Central memory CD4-positive, alpha-beta T cell (primary cell): ENCODE data around the gene PLD5.
"Not testable (repeated sequence)": the region's sequence is repeated elsewhere in the genome, so short reads cannot be mapped to it uniquely, and the experiment has no call there.

Experiments
- DNase-seq: peaks from one replicate; pipeline ENCODE4 v3.0.0; 2022

PLD5 gene

DNA sequence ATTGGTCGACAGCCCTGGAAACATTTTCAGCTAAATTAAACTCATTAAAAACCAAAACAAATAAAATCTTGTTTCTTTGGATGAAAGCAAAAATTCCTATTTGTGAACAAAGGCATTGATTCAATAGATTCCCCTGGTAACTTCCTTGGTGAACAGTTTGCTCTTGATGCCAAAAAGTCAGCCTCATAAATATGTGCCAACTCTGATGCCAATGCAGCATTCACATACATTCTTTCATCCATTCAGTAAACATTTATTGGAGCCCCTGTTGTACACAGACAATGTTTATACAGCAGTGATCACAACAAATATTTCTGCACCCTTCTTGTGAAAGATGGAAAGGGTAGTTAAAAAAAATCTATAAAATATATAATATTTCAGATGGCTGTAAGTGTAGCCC is 107.8 kb downstream of the PLD5 start:
- no peak for DNase-seq

DNA sequence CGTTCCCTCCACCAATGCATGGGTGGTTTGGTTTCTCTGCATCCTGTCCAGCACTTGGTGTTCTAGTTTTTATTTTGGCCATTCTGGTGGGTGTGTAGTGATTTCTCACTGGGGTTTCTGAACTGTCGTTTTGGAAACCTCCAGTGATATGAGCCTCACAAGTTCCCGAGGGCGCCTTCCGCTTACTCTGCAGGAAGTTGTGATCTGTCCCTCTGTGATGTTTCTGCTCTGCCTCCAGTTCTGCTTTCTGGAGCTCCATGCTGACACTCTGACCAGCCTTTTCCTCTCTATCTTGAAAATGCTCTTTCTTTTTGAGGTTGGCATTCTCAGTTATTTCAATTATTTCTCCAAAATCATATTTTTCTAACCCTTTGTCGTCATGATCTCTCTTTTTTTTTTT is 111.6 kb downstream of the PLD5 start:
- DNase-seq = no peak

DNA sequence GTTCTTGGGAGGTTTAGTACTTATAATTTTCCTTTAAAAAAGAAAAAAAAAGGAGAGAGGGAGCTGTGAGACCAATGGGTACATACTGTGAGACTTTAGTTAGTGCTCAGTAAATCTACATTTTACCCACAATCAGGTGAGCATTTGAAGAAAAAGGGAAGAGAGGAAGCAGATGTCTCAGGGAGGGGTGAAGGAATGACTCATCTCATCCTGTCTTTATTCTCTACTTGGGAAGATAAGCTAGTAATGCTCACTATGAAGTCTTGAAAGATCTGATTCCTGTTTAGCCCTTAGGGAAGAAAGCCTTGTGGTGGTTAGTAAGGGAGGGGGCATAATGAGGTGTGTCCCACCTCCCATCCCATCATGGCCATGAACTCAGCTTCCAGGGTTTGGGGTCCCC is 112.6 kb downstream of the PLD5 start:
- DNase-seq = no peak

DNA sequence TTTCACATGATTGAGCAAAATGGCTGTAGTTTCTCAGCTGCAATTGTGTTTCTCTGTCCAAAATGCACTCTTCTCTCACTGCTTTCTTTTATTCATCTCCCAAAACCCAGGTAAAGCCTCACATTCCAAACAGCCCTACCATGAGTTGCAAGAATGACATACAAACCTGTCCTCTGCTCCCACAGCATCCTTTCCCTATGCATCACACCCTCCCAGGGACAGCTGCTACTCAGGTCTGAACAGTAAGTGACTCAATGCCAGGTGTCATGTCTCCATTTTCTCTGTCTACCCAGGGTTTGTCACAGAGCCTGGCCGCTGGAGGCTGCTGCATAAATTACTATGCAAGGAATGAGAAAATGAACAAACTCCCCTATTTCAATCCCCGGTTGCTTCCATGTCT is 118.5 kb downstream of the PLD5 start:
- no peak for DNase-seq

DNA sequence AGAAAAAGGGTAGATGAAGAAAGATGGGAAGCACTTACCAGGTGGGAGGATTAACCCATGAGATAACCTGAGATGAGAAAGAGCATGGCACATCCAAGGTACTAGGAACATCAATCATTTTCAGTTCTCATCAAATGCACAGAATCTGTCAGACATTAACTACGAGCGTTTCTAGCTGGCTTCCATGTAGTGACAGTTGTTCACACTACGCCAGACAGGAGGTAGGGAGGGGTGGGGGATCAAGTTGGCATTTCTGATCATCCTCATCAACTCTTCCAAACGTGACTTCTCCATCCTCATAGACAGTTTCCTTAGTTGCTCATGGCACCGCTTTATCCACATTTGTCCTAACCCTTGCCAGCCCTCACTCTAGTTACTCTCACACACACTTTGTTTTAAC is 120.2 kb downstream of the PLD5 start:
- DNase-seq = no peak

DNA sequence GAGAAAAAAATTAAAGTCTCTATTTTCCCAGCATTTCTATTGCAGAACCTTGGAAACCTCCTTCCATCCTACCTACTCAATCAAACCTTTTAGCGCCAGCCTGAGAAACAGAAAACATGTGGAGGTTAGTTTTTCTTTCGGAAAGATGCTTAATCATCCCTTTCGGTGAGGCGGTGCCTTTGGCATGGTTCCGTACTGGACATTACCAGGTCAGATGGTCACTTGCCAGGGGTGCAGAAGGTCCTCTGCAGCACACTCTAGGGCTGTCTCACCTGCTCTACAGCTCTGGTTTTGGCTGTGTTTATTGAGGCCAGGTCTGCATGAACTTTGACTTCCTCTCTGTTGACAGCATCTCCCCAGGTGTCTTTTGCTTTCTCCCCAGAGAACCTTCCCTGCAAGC is 121.5 kb downstream of the PLD5 start:
- no peak for DNase-seq

DNA sequence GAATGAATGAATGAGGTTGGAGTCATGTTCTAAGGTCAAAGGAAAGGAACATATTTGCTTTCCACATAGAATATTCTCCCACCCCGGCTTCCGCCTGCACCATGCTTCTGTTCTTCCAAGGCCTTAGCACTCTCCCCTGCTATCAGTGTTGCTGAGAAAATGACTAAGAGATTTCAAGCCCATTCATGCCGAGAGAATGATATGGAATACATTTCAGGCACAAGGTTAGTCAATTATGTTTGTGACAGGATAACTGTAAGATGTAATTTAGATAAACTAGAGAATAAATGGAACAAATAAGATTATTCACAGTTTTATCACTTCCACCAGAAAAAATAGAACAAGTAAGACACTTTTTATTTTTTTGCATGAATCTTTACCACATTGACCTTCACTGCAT is 122.6 kb downstream of the PLD5 start:
- DNase-seq = no peak

DNA sequence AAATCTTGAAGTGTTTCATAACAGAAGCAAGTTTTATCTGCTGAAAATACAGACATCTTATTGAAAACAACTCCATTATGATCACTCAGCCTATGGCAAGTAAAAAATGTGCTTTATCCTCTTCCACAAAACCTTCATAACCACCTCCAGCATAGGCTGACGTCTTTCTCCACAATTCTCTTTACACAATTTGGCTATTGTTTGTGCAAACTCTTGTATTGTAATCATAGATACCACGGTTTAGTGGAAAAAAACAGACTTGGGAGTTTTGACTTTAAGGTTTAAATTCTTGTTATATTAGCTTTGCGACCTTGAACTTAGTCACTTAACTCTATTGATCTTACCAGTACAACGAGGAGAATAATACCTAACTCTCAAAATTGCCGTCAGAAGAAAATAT is 126.1 kb downstream of the PLD5 start:
- DNase-seq = no peak

DNA sequence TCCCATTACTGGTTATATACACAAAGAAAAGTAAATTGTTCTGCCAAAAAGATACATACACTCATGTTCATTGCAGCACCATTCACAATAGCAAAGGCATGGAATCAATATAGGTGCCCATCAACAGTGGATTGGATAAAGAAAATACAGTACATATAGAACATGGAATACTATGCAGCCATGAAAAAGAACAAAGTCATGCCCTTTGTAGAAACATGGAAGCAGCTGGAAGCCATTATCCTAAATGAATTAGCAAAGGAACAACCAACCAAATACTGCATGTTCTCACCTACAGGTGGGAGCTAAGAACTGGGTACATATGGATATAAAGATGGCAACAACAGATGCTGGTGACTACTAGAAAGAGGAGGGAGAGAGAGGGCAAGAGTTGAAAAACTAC is 132.6 kb downstream of the PLD5 start:
- no peak for DNase-seq

DNA sequence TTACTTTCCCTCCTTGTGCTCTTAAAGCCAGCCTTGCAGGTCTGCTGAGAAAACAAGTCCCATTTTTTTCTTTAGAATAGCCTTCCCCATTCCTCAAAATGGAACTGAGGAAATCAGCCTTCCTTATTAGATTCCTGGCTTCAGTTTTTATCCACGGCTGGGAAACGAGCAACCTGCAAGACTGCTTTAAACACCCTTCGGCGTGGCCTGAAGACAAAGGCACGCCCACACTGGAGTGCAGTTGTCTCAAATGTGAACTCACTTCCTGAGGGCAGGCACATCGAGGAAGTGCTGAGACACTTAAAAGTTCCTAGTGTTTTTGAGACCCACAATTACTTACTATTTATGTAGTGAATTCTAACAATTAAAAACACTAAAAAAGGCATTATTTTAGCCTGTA is 148.4 kb downstream of the PLD5 start:
- DNase-seq = not testable (repeated sequence)

DNA sequence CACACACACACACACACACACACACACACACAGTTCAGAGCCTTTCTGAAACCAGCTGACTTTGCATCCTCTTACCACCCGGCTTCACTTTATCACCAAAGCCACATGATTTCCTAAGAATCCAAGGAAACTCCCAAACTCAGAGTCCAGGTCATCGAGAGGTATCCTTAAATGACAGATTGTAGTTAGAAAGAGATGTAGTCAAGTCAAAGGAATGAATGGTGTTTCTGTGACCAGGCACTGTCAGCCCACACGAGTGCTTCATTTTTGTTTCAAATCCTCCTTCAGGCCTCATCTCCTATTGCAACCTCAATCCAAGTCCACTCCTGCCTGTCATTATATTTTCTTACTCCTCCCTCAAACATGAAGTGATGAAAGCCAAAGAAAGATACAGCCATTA is 174.1 kb downstream of the PLD5 start:
- not testable (repeated sequence) for DNase-seq

DNA sequence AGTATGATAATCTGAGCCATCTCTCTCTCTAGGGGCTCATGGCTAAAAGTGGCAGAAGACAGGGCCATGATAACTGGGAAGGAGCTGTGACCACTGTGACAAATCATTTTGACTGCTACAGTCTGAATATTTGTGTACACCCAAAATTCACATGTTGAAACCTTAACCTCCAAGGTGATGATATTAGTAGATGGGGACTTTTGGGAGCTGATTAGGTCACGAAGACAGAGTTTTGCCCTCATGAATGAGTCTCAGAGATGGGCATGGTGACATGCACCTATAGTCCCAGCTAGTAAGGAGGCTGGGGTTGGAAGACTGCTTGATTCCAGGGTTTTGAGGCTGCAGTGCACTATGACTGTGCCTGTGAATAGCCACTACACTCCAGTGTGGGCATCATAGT is 174.9 kb downstream of the PLD5 start:
- no peak for DNase-seq

DNA sequence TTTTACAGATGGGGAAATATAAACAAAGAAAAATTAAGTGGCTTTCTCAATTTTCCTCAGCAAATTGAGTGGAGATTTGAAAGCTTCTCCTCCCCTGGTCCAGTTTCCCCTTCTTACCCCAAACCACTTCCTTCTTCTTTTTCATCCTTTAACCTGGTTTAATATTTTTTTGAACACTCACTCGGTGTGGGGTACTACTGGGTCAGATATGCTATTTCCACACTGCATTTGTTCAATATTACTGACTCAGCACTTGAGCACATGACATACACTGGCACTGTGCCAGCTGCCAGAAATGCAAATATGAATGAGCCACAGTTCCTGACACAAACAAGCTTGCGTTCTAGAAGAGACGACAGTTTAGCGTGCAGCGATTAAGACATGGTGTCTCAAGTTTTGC is 193.6 kb downstream of the PLD5 start:
- DNase-seq = not testable (repeated sequence)

DNA sequence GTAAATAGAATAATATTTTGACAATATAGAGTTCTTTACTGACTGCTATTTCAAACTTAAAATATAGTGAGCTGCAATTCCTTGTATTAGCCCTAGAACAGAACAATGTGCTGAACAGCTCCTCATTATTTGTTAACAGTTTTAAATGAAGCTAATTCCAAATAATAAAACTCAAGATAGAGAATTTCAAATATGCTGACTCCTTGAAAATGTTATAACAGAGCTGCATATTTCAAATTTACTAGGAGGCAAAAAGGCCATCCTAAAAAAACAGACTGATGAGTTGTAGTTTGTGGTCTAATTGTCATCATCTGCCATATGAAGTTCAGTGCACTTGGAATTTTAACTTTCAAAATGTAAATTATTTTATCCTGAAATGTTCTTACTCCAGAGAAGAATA is 197.1 kb downstream of the PLD5 start:
- not testable (repeated sequence) for DNase-seq

DNA sequence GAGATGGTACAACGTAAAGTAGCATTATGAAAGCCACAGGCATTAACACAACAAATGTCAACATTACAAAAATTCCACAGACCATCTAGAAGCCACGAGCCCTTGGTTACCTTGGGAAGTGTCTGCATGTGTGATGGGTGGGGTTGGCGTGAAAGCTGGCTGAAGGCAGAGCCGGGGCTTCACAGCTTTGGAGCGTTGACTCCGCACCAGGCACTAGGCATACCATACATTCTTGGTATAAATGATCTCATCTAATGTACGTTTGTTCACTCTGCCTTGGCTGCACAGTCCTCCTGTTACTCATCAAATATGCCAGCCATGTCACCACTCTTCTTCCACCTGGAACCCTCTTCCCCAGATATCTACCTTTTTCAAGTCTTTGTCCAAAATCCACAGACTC is 202.5 kb downstream of the PLD5 start:
- DNase-seq = not testable (repeated sequence)

DNA sequence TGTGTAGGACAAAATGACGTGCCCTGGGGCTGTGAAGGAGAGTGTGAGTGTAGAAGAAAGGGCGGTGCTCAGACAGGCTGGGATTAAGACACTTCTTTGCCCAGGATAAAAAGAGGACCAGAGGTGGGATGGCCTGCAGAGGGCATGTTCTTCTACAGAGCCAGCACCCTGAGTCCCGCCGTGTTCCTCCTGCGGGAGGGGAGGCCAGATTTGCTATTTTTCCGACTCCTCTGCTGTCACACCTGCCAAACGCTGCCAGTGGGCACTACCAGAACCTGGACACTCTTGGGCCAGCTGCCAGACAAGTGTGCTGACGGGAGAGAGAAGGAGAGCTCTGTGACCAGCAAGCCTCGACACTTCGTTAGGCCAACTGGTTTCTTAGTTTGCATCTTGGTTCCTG is 206.4 kb downstream of the PLD5 start:
- no peak for DNase-seq

DNA sequence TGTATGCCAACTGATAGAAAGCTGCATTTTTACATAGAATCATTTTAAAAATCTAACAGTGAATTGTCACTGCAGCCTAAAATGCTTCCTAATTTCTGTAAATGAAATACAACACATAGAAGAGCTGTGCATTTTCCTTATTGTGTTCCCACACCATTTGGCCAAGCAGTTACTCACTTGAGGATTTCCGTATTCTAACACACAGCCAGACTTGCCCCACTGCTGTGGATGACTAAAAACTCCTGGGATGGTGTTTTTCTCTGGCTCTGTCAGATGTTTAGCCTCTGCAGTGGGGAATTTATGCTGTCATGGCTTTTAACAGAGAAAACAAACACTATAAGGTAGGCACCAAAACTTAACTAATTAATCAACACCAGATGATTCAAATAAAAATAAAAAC is 209.6 kb downstream of the PLD5 start:
- not testable (repeated sequence) for DNase-seq

DNA sequence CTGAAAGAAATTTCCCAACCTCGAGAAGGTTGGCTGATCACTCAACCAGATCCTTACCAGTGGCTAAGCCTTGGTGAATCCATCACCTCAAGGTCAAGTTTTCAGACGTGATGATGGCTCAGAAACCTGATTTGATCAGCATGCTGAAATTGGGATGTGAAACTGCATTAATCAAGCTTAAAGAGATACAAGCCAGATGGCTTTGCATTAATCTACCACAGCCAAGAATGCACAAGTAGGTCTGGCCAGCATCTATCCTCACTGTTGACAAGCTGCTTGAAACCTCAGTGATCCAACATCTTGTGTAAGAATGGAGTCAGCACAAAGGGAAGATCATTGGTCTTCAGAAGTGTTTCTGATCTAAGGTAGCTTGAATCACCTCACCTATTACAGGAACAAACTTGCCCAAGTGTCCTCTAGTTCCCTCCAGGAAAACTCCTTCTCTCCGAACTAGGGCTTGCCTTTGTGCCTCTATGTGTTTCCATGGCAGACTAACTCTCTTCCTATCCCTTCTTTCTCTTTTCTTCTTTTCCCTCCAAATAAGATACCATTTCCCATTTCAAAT is 210.3 kb downstream of the PLD5 start:
- not testable (repeated sequence) for DNase-seq

DNA sequence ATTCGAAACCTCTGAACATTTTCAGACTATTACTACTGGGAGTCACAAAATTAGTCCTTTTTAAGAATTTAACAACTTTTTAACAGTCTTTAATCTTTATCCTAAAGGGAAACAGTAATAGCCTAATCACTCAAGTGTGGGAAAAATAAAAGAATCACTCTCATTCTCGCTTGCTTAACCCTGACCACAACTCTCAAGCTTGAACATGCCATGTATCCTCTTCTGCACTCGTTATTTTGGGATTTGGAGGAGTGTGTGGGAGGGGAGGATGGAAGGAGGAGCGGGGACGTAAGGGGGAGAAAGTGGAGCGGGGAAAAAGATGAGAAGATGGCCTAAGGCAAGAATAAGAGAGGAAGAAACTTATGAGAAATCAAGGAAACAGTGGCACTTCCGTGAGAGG is 215.8 kb downstream of the PLD5 start:
- DNase-seq = not testable (repeated sequence)

DNA sequence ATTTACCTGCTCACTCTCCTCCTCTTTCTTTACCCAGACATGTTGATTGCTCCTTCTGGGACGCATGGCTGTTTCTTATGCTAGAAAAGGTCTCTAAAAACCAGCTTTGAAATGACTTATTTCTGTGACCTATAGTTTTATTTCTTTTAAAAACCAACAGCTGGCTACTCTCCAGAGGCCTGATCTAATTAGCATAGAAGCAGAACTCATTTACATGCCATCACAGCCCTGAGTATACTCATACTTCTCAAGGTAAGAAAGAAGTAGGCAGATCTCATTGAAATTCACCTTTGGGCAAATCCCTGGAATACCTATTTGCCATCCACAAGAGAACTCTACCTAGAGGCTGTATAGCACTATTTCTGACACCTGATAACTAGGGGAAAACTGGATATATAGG is 230.7 kb downstream of the PLD5 start:
- DNase-seq = not testable (repeated sequence)

DNA sequence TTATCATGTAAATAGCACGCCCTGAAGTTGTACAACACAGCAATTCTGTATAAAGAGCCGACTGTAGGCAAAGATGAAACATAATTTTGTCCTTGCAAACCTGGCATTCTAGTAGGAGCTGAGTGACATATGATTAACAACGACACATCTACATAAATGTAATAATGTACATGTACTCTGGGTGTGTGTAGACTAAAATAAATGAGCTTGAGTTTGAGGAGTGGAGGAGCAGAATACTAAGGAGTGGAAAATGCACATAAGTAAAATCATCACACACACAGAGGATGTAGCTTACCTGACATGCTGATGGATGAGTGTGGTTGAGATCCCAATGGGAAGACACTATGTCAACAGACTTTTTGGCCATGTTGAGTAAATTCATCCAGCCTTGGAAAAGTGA is 236.4 kb downstream of the PLD5 start:
- not testable (repeated sequence) for DNase-seq

DNA sequence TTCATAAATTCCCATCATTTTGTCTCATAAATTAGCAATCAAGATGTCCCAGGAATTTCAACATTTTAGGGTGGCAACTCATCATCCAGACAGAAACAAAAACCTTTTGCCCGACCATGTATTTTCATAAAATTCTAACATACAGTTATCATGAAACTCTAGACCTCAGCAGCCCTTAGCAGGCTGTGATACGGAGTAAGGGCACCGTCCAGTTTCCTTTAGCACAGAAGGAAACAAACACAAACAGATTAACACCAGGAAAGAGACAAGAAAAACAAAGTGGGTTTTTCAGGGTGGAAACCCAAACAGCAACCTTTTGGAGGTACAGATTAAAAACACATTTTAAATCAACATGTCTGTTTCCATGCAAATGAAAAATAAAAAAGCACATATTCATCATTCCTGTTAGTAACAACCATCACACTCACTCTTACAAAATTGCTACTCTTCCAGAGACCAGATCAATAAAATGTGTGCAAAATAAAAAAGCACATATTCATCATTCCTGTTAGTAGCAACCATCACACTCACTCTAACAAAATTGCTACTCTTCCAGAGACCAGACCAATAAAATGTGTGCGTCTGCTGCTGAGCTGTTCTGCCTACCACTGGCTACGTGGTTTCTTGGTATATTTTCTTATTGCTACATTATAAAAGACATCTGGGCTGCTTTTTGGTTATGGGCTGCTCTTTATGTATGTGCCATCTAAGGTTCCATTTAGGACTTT is 241.6 kb downstream of the PLD5 start:
- DNase-seq = not testable (repeated sequence)

DNA sequence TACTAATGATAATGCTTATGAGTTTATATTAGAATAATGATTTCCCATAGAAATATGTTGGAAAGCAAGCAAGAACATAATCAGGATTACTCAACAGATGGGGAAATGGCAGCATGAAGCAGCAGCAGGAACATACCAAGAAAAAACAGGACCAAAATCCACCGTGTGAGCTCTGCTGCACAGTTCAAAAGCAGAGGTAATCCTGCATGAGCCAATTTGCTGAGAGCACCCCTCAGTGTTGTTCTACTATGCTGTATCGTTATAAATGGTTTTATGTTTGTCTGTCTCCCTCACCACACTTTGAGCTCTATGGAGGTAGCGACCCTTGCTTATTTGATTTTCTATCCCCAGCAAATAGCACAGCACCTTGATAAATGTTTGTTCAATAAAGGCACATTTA is 246.1 kb downstream of the PLD5 start:
- not testable (repeated sequence) for DNase-seq

DNA sequence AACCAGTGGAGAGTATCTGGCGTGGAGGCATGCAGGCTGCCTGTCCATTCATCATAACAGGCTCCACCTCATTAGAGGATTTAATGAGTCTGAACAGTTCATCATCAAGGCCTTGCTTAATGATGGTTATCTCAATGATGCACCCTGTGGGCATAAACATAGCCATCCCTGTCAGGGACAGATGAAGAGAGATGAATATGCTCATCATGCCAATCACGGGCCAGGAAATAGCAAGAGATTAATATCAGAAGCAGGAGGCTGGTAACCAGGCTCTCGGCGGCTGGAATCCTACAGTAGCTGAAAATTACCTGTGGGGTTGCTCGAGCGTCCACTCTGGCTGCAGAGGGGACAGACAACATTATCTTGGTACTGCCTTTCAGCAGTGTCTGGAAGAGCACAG is 247.7 kb downstream of the PLD5 start:
- DNase-seq = not testable (repeated sequence)

DNA sequence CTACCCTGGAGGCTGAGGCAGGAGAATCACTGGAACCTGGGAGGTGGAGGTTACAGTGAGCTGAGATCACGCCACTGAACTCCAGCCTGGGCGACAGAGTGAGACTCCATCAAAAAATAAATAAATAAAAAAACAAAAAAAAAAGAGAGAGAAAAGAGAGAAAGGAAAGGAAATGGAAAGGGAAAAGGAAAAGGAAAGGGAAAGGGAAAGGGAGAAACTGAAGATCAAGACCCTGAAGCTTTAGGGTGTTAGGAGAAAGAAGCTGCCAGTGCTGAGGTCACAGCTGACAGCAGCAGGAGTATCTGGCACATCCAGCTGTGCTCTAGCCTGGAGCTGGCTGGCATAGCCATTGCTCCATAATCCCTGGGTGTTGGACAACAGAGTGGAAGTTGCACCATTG is 257.5 kb downstream of the PLD5 start:
- not testable (repeated sequence) for DNase-seq
